Fibroblast of the aortic adventitia (primary cell): Measurements from ENCODE around the gene VAMP5. TPM values are rescaled to one million over a fixed set of nuclear protein-coding genes. Genes with fewer than 3 reads are reported as not detected.

Source experiments
- DNase-seq: peaks from one replicate; pipeline ENCODE4 v3.0.0-alpha.2; 2010; ENCODE audit warnings: low read depth
- H3K4me3 ChIP-seq: 2 replicates; pipeline ENCODE4 v1.5.1; 2011; ENCODE audit warnings: low read depth, mild to moderate bottlenecking, control low read depth, low read length, moderate library complexity
- CTCF ChIP-seq: IDR thresholded peaks from 2 replicates; pipeline ENCODE4 v1.5.1; 2011; ENCODE audit warnings: mild to moderate bottlenecking, low read length, control low read depth, inconsistent platforms; ENCODE audit not compliant: insufficient read depth
- total RNA-seq: library from RNA; depleted of rRNA; stranded (reverse); fragments of >200 nt; gene quantifications from 2 replicates; pipeline ENCODE4 v1.2.3, GENCODE V29; 2012; ENCODE audit warnings: low replicate concordance

The VAMP5 gene
- total RNA-seq, 1 donor = 33.8 TPM

GRCh38 chr2:85584857-85585780 is 888 bp downstream of the VAMP5 start:
- DNase-seq = peak; percentile 69
- H3K4me3 ChIP-seq = peak overlapping the region; percentile 67
- TF ChIP-seq CTCF = no peak

- H3K4me3 ChIP-seq = peak overlapping the region; percentile 67
- DNase-seq = peak; percentile 52
- no peak for TF ChIP-seq CTCF
Observed at GRCh38 chr2:85585781-85586105, 1.5 kb downstream of the VAMP5 start.

GRCh38 chr2:85588236-85588635 is 4.0 kb downstream of the VAMP5 start:
- DNase-seq = no peak
- H3K4me3 ChIP-seq = no peak overlapping the region
- no peak for TF ChIP-seq CTCF

GRCh38 chr2:85588645-85589044 is 4.4 kb downstream of the VAMP5 start:
- TF ChIP-seq CTCF = no peak

GRCh38 chr2:85589181-85589580 is 5.0 kb downstream of the VAMP5 start:
- no peak for TF ChIP-seq CTCF
- DNase-seq = no peak
- no peak overlapping the region for H3K4me3 ChIP-seq

More at GRCh38 chr2:85588645-85589044, 4.4 kb downstream of the VAMP5 start:
- no peak overlapping the region for H3K4me3 ChIP-seq
- no peak for DNase-seq

- H3K4me3 ChIP-seq = no peak overlapping the region
- TF ChIP-seq CTCF = no peak
- DNase-seq = peak; percentile 100
Observed at GRCh38 chr2:85589982-85590791, 6.0 kb downstream of the VAMP5 start.
